T-helper 1 cell (primary cell): ENCODE results near the gene CACNA1C.

Source experiments
- DNase-seq, 5 donors: peaks; one replicate each; pipeline ENCODE4 v3.0.0-alpha.2; 2012 to 2020

Gene CACNA1C

GRCh38 chr12:2208837-2209635 is 156.2 kb downstream of the CACNA1C start:
- no peak for DNase-seq

GRCh38 chr12:2211119-2211518 is 158.3 kb downstream of the CACNA1C start:
- no peak for DNase-seq

- no peak for DNase-seq
These were observed 159.8 kb downstream of the CACNA1C start for GRCh38 chr12:2212537-2212936.

DNA sequence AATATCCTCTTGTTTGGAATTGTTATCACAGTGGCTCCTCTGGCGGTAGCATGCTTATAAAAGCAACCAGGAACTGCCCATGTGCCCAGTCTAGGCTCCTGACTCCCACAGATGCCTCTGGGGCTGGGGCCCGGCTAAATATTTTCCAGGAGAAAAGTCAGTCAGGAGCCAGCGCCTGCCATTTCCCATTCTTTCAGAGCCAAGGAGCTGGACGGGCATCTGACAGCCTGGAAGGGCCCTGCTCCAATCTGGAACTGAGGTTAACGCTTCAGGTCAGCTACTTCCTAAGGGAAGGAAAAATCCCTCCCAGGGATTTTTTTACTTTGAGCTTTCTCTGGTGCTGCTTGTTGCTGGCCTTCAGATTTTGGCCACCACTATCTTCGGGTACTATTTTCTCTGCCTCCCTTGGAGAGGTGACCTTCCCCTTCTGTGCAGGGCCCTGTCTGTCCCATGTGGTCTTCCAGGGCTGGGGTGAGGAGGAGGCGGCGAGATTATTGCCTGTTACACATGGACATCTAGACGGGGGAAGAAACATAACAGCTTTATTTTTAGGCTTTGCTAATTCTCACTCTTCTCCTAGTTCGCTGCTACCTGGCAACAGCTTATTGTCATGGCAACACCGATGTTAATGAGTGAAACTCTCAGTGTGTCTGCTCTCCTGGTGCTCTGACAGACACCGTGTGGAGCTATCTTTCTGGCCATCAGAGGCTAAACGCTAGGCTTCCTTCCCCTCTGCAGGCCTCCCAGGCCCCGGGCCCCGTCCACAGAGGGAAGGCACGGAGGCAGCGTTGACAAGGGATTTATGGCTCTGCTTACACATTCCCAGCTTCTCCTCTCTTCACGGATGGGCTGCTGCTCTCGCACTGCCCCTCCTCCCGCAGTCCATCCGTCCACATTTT is 160.4 kb downstream of the CACNA1C start:
- no peak for DNase-seq

DNA sequence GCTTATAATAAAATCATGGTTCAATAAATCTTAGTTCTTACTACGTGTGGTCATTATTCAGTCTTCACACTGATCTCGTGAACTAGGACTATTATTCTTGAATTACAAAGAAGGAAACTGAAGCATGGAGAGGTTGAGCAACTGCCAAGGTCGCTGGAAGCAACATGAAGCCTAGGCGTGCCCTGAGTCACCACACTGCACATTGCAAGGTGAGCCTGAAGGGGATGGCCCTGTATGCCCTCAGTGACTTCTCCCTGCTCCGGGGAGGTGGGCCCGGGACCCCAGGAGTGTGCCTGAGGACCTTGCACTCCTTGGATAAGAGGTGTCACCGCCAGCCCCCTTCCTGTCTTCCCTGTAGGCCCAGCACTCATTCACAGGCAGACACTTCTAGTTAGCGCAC is 161.6 kb downstream of the CACNA1C start:
- DNase-seq: no peak

DNA sequence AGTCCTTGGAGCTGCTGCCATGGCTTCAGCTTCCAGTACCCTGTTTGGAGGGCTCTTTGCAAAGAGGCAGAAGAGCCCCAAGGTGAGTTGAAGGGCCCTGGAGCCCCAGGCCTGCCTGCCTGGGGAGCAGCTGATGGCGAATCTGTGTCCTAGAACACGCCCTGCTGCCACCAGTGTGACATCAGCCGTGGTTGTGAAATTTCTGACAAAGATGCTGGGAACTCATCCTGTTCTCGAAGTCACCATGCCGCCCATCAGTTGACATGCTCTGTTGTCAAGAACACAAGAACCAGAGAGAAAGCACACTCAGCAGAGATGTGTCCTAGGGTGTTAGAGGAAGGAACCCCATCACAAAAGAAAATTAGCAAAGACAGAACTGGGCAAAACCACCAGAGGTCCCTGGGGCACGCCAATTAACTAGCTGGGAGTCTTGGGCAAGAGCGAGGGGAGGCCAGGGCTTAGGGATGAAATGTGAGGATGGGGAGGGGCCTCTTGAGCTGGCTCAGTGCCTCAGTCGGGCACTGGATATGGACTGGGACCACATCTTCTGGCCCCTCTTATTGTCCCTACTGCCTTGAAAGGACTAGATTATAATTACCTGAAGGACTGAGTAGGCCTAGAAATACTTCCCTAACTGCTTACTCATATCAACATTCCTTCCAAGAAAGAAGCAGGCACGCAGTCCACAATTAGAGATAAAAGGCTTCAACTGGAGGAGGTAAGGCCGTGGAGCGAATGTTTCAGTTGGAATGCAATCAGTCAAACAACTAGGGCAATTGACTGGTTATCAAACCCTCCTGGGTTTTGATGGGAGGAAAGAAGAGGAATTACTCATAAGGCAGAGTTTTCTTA is 163.1 kb downstream of the CACNA1C start:
- DNase-seq: no peak

- DNase-seq: no peak
These were observed 165.9 kb downstream of the CACNA1C start for GRCh38 chr12:2218706-2219105.

- DNase-seq: no peak
These were observed 168.3 kb downstream of the CACNA1C start for GRCh38 chr12:2221030-2221621.

- DNase-seq: no peak
These were observed 169.9 kb downstream of the CACNA1C start for GRCh38 chr12:2222691-2223090.

DNA sequence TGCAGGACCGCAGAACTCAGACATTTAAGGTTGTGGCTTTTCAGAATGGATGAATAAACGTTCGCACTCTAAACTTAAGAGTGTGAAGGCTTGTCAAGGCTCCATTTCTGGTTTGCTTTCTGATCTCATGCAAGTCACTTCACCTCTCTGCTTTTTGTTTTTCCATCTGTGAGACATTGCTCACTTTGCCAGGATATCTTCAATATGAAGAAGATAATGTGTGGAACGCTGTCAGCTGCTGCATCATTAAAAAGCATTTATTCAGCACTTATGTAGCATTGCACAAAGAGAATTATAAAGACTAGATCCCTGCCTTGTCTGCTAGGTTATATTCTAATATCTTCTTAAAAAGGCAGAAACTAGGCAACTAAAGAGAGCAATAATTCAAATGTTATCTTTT is 172.2 kb downstream of the CACNA1C start:
- DNase-seq: no peak

GRCh38 chr12:2225696-2226095 is 172.9 kb downstream of the CACNA1C start:
- no peak for DNase-seq

GRCh38 chr12:2226641-2227040 is 173.9 kb downstream of the CACNA1C start:
- DNase-seq: no peak

DNA sequence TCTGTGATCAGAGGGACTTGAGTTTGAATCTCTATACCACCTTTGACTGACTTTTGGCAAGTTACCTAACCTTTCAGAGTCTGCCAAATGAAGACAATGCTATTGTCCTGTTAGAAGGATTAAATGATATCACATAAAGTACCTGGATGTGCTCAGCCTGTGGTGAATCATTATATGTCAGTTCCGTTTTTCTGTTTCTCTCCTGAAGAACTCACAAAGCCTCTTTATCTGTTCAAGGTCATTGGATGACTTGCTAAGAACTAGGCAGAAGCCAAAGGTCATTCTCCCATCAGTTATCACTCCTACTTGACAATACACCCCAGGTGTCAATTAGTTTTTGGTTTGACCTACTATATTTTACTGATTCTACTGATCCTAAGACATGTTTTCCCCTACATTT is 174.6 kb downstream of the CACNA1C start:
- no peak for DNase-seq

GRCh38 chr12:2228535-2228934 is 175.7 kb downstream of the CACNA1C start:
- DNase-seq: no peak

GRCh38 chr12:2229661-2230539 is 177.1 kb downstream of the CACNA1C start:
- DNase-seq: no peak

- DNase-seq: no peak
These were observed 178.3 kb downstream of the CACNA1C start for GRCh38 chr12:2231011-2231595.

GRCh38 chr12:2231956-2232355 is 179.2 kb downstream of the CACNA1C start:
- DNase-seq: no peak

GRCh38 chr12:2233034-2233433 is 180.2 kb downstream of the CACNA1C start:
- DNase-seq: no peak

- no peak for DNase-seq
These were observed 181.3 kb downstream of the CACNA1C start for GRCh38 chr12:2234091-2234490.

DNA sequence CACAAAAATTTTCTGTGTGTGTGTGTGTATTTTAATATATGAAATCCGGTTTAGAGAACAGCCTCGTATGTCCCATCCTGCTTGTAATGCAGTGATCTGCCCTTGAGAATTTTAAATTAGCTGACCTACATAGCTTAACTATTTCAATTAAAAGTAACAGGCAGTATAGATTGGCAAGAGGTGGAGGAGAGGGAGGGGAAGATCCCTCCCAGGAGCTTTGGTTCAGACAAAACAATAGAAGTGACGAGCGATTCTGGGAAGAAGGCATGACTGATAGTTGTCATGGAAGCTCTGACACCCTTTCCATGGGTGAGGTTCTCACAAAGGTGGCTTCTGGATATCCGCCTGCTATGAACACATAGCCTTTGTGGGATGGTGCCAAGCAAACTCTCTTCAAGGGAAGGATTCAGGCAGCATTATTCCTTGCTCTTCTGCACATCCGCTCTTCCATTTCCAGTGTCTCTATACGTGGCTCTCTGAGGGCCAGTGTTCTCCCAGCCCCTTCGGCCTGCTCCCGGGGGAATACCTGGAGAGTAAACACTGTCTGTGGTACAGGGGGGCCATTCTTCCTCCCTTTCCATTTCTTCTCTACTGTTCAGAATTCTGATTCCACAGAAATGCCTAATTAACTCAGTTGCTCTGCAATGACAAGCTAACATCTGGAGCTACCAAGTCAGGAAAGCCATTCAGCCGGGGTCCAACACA is 182.0 kb downstream of the CACNA1C start:
- DNase-seq: no peak
